GM19023 (cell line): ENCODE results near the gene NEK5.
A peak's percentile ranks its signal among the peaks of the same experiment; 100 is the strongest.
"Not testable (repeated sequence)": the region's sequence is repeated elsewhere in the genome, so short reads cannot be mapped to it uniquely, and the experiment has no call there.

ENCODE experiments used
- ATAC-seq: cut with Tn5 transposase; IDR thresholded peaks from one replicate; pipeline ENCODE4 v1.9.1; 2021; ENCODE audit warnings: mild to moderate bottlenecking, moderate library complexity; ENCODE audit not compliant: unreplicated experiment

The NEK5 gene

GRCh38 chr13:52128714-52129700 lies at the start of gene NEK5:
Gene NEK5 (minus strand): TSS chr13:52129073. CDS start chr13:52127482, 1,591 bp downstream.
- ATAC-seq, result peak; percentile 77

GRCh38 chr13:52177276-52177675 lies 48.4 kb upstream of the NEK5 start:
- ATAC-seq, result no peak

GRCh38 chr13:52173970-52174369 lies 45.1 kb upstream of the NEK5 start:
- ATAC-seq, result not testable (repeated sequence)

- ATAC-seq, result no peak
Measured at GRCh38 chr13:52173373-52173772, 44.5 kb upstream of the NEK5 start.

- not testable (repeated sequence) for ATAC-seq
Measured at GRCh38 chr13:52171686-52172085, 42.8 kb upstream of the NEK5 start.

- ATAC-seq, result not testable (repeated sequence)
Measured at GRCh38 chr13:52170828-52171391, 42.0 kb upstream of the NEK5 start.

- no peak for ATAC-seq
Measured at GRCh38 chr13:52169839-52170238, 41.0 kb upstream of the NEK5 start.

- no peak for ATAC-seq
Measured at GRCh38 chr13:52165411-52165810, 36.5 kb upstream of the NEK5 start.

- no peak for ATAC-seq
Measured at GRCh38 chr13:52164989-52165388, 36.1 kb upstream of the NEK5 start.

- ATAC-seq, result not testable (repeated sequence)
Measured at GRCh38 chr13:52163878-52164277, 35.0 kb upstream of the NEK5 start.

GRCh38 chr13:52162279-52163101 lies 33.6 kb upstream of the NEK5 start:
- ATAC-seq, result no peak

- ATAC-seq, result no peak
Measured at GRCh38 chr13:52161181-52161646, 32.3 kb upstream of the NEK5 start.

GRCh38 chr13:52160506-52160905 lies 31.6 kb upstream of the NEK5 start:
- no peak for ATAC-seq

GRCh38 chr13:52160053-52160452 lies 31.2 kb upstream of the NEK5 start:
- no peak for ATAC-seq

GRCh38 chr13:52159159-52159982 lies 30.5 kb upstream of the NEK5 start, which contains the start of gene NEK3:
Gene NEK3 (minus strand): TSS chr13:52159597. CDS start chr13:52156191, 3,406 bp downstream.
- peak; percentile 84 for ATAC-seq

GRCh38 chr13:52158629-52159158 lies 29.8 kb upstream of the NEK5 start:
- ATAC-seq, result peak; percentile 19

- ATAC-seq, result no peak
Measured at GRCh38 chr13:52156724-52157261, 27.9 kb upstream of the NEK5 start.

GRCh38 chr13:52155177-52155576 lies 26.3 kb upstream of the NEK5 start:
- ATAC-seq, result no peak

- ATAC-seq, result no peak
Measured at GRCh38 chr13:52147225-52147624, 18.4 kb upstream of the NEK5 start.

GRCh38 chr13:52141299-52141698 lies 12.4 kb upstream of the NEK5 start:
- no peak for ATAC-seq
